ENCODE results near the gene LPAR1. TPM values are rescaled to one million over a fixed set of nuclear protein-coding genes. Genes with fewer than 3 reads are reported as not detected.
"Not testable (repeated sequence)": the region's sequence is repeated elsewhere in the genome, so short reads cannot be mapped to it uniquely, and the experiment has no call there.

The LPAR1 gene
- total RNA-seq, 1 donor from 2014 or later: 8.5 TPM

- no peak for TF ChIP-seq CTCF (conservative IDR thresholded peaks at IDR 0.05; ENCODE audit: low read depth, low read length)
- no peak for DNase-seq (ENCODE audit: low read depth)
Observed at GRCh38 chr9:110825950-110826349, 212.3 kb downstream of the LPAR1 start.

DNA sequence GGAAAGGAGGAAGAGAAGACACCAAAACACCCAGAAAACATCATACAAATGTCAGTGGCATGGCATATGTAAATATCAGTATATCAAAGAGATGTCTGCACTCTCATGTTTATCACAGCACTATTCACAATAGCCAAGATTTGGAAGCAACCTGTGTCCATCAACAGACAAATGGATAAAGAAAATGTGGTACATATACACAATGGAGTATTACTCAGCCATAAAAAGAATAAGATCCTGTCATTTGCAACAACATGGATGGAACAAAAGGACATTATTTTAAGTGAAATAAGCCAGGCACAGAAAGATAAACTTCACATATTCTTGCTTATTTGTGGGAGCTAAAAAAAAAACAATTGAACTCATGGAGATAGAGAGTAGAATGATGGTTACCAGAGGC, 213.1 kb downstream of the LPAR1 start:
- DNase-seq (ENCODE audit: low read depth); H3K4me3 ChIP-seq (ENCODE audit: low read depth, low read length): not testable (repeated sequence)

More at GRCh38 chr9:110825950-110826349, 212.3 kb downstream of the LPAR1 start:
- H3K4me3 ChIP-seq (ENCODE audit: low read depth, low read length): no peak overlapping the region

All from epithelial cell of proximal tubule (primary cell).